HFFc6 (cell line): ENCODE data around the gene INSC. TPM values are rescaled to one million over a fixed set of nuclear protein-coding genes. Genes with fewer than 3 reads are reported as not detected.

Experiments used
- DNase-seq: peaks from one replicate; pipeline ENCODE4 v3.0.0-alpha.2; 2018
- H3K27ac Mint-ChIP-seq: 2 replicates; pipeline ENCODE4 v1.8.0; 2020; ENCODE audit warnings: mild to moderate bottlenecking, mixed read lengths
- H3K27me3 Mint-ChIP-seq: 2 replicates; pipeline ENCODE4 v1.8.0; 2021; ENCODE audit warnings: mild to moderate bottlenecking, moderate library complexity, mixed read lengths; ENCODE audit not compliant: insufficient read depth
- H3K36me3 Mint-ChIP-seq: 2 replicates; pipeline ENCODE4 v1.8.0; 2021; ENCODE audit warnings: low read depth, mixed read lengths
- H3K4me1 Mint-ChIP-seq: 2 replicates; pipeline ENCODE4 v1.8.0; 2020; ENCODE audit warnings: low read depth, mixed read lengths
- H3K4me3 Mint-ChIP-seq: 2 replicates; pipeline ENCODE4 v1.8.0; 2020; ENCODE audit warnings: mild to moderate bottlenecking, moderate library complexity, mixed read lengths
- H3K9me3 Mint-ChIP-seq: 2 replicates; pipeline ENCODE4 v1.8.0; 2020; ENCODE audit warnings: mild to moderate bottlenecking, mixed read lengths
- CTCF ChIP-seq: fragments of 200-600 bp; sonication (generic); IDR thresholded peaks from 2 replicates; pipeline ENCODE4 v1.5.0; 2021; ENCODE audit warnings: antibody characterized with exemption, mild to moderate bottlenecking
- total RNA-seq, 6 experiments: library from RNA; stranded (reverse); fragmentation: NEBNext Ultra II Directional; extraction: Animal tissue kit (Norgen Biotek cat#: 25700); gene quantifications; 2 replicates in 1 of 6; 3 replicates in 5 of 6; pipeline ENCODE4 v1.2.3, GENCODE V29; 2021

The INSC gene
- total RNA-seq, 6 experiments from 2014 or later, result 0.08 to 0.43 (median 0.16) TPM

- Mint-ChIP-seq H3K4me3 (no peak overlapping the region), H3K27ac (no peak overlapping the region), H3K27me3 (peaks cover 5% of the 10 kb centered on the region), H3K9me3 (no peaks in the 10 kb centered on the region), H3K36me3 (no peaks in the 10 kb centered on the region), H3K4me1 (peaks cover 45% of the 10 kb centered on the region)
- no peak for DNase-seq
- TF ChIP-seq CTCF, result no peak
Measured at GRCh38 chr11:15119826-15120225, 5.1 kb downstream of the INSC start.

- Mint-ChIP-seq H3K9me3 (no peaks in the 10 kb centered on the region), H3K36me3 (no peaks in the 10 kb centered on the region), H3K4me1 (peaks cover 80% of the 10 kb centered on the region), H3K27me3 (peaks cover 3% of the 10 kb centered on the region), H3K4me3 (peak overlapping the region; percentile 29; the same call in 1 of the 2 replicates), H3K27ac (peak overlapping the region; percentile 17)
- TF ChIP-seq CTCF, result no peak
- peak; percentile 78 for DNase-seq
Measured at GRCh38 chr11:15123849-15124248, 9.1 kb downstream of the INSC start.

GRCh38 chr11:15124528-15124927 is 9.8 kb downstream of the INSC start:
- Mint-ChIP-seq H3K36me3 (no peaks in the 10 kb centered on the region), H3K27ac (peak overlapping the region; percentile 17; the same call in 1 of the 2 replicates), H3K4me1 (peaks cover 83% of the 10 kb centered on the region), H3K4me3 (peak overlapping the region; percentile 29; the same call in 1 of the 2 replicates), H3K9me3 (no peaks in the 10 kb centered on the region), H3K27me3 (peaks cover 3% of the 10 kb centered on the region)
- no peak for TF ChIP-seq CTCF
- DNase-seq, result no peak

- peaks cover 86% of the 10 kb centered on the region for H3K4me1 Mint-ChIP-seq
- no peaks in the 10 kb centered on the region for H3K36me3 Mint-ChIP-seq
- peak overlapping the region; percentile 82 for H3K27ac Mint-ChIP-seq
- no peak for TF ChIP-seq CTCF
- DNase-seq, result peak; percentile 74
- no peaks in the 10 kb centered on the region for H3K9me3 Mint-ChIP-seq
- peak overlapping the region; percentile 48 for H3K4me3 Mint-ChIP-seq
- peaks cover 3% of the 10 kb centered on the region for H3K27me3 Mint-ChIP-seq
Measured at GRCh38 chr11:15127341-15127740, 12.6 kb downstream of the INSC start.

GRCh38 chr11:15128621-15129020 is 13.9 kb downstream of the INSC start:
- TF ChIP-seq CTCF, result no peak
- Mint-ChIP-seq H3K36me3 (no peaks in the 10 kb centered on the region), H3K4me1 (peaks cover 80% of the 10 kb centered on the region), H3K27me3 (no peaks in the 10 kb centered on the region), H3K4me3 (no peak overlapping the region), H3K9me3 (no peaks in the 10 kb centered on the region), H3K27ac (peak overlapping the region; percentile 27; the same call in 1 of the 2 replicates)
- no peak for DNase-seq

- Mint-ChIP-seq H3K4me1 (peaks cover 8% of the 10 kb centered on the region; the same call in 1 of the 2 replicates), H3K4me3 (no peak overlapping the region), H3K9me3 (no peaks in the 10 kb centered on the region), H3K27ac (no peak overlapping the region), H3K36me3 (no peaks in the 10 kb centered on the region), H3K27me3 (peaks cover 1% of the 10 kb centered on the region; the same call in 1 of the 2 replicates)
- DNase-seq, result no peak
- TF ChIP-seq CTCF, result no peak
Measured at GRCh38 chr11:15136166-15136565, 21.4 kb downstream of the INSC start.
